GM12878 (cell line): ENCODE results near the gene TIPARP.

Experiments
- POLR2A ChIP-seq: IDR thresholded peaks from 2 replicates; pipeline ENCODE4 v1.6.1; 2011; ENCODE audit warnings: low read depth, mild to moderate bottlenecking, low read length
- TAF1 ChIP-seq: IDR thresholded peaks from 2 replicates; pipeline ENCODE4 v1.6.1; 2011; ENCODE audit warnings: mild to moderate bottlenecking, low read depth, low read length, borderline replicate concordance
- TF ChIP-seq, protein P1 (sequence below): IDR thresholded peaks from 2 replicates; pipeline ENCODE4 v1.6.1; 2011; ENCODE audit warnings: mild to moderate bottlenecking, low read depth, low read length, moderate library complexity; ENCODE audit not compliant: insufficient replicate concordance
- TF ChIP-seq, protein P2 (sequence below): IDR thresholded peaks from 2 replicates; pipeline ENCODE4 v1.6.1; 2012; ENCODE audit warnings: low read length, inconsistent platforms

DNA sequence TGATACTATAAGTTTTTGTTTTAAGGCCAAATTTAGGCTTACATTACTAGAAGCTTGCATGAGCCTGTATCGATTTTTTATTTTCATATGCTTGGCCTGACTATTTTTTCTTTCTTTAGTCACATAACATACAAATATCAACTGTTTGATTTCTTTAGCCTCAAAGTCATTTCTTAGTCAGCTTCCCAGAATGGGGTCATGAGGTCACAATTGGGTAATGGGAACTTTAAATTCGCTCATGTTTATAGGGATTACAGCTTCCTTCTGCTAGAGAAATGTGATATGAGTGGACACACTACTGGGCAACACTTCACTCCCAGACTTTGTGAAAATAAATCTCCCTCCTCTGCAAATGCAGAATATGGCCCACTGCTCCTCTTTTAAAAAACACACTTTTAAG, 9.1 kb upstream of the TIPARP start:
- TF ChIP-seq POLR2A (no peak), TAF1 (no peak)
- TF ChIP-seq, protein P1, sequence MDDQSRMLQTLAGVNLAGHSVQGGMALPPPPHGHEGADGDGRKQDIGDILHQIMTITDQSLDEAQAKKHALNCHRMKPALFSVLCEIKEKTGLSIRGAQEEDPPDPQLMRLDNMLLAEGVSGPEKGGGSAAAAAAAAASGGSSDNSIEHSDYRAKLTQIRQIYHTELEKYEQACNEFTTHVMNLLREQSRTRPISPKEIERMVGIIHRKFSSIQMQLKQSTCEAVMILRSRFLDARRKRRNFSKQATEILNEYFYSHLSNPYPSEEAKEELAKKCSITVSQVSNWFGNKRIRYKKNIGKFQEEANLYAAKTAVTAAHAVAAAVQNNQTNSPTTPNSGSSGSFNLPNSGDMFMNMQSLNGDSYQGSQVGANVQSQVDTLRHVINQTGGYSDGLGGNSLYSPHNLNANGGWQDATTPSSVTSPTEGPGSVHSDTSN = no peak
- TF ChIP-seq, protein P2, sequence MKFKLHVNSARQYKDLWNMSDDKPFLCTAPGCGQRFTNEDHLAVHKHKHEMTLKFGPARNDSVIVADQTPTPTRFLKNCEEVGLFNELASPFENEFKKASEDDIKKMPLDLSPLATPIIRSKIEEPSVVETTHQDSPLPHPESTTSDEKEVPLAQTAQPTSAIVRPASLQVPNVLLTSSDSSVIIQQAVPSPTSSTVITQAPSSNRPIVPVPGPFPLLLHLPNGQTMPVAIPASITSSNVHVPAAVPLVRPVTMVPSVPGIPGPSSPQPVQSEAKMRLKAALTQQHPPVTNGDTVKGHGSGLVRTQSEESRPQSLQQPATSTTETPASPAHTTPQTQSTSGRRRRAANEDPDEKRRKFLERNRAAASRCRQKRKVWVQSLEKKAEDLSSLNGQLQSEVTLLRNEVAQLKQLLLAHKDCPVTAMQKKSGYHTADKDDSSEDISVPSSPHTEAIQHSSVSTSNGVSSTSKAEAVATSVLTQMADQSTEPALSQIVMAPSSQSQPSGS = no peak
